ENCODE measurements around the gene CATSPER4. TPM values are rescaled to one million over a fixed set of nuclear protein-coding genes. Genes with fewer than 3 reads are reported as not detected.

CATSPER4 gene
- total and polyA plus RNA-seq, 2 of the 13 experiments (the other 11 are each of a cell fraction or from before 2014, with no cell fraction given): not detected

DNA sequence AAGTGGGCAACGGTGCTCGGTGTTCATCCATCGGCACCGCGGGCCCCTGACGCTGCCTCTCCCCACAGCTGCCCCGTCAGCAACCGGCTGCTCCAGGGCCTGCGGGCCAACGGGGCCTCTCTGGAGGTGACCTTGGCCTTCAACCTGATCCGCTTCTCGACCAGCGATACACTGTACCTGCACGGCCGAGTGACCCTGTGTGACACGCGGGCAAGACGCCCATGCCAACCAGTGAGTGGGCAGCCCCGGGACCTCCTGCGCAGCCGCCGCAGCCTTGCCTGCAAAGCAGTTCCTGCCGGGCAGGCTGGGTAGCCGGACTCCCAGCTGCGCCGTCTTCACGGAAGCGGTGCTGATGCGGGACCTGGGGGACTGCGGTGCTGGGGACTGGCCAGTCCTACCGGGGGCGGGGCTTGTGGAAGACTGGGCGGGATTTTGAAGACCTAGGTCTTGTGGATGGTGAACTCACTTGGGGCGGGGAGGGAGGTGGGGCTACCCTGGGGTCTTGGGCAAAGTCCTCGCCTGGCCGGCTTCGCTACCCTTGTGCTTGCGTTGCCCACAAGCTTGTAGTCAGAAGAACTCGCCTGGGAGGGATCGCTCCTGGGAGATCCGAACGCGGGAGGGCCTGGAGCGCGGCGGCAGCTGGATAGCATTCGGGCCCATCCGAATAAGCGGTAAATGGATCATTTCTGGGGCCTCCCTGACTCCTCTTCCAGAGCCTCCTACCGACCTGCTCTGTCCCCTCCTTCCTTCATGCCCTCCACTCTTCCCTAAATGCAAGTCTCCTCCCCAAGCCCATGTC is 34.8 kb downstream of the CATSPER4 start (continued):
- TF ChIP-seq, protein P1, sequence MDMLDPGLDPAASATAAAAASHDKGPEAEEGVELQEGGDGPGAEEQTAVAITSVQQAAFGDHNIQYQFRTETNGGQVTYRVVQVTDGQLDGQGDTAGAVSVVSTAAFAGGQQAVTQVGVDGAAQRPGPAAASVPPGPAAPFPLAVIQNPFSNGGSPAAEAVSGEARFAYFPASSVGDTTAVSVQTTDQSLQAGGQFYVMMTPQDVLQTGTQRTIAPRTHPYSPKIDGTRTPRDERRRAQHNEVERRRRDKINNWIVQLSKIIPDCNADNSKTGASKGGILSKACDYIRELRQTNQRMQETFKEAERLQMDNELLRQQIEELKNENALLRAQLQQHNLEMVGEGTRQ (IDR thresholded peaks at IDR 0.05; ENCODE audit: low read depth, low read length): no peak
- TF ChIP-seq, protein P1 (CRISPR knock-in tag; IDR thresholded peaks at IDR 0.05; ENCODE audit: borderline replicate concordance): no peak
- TF ChIP-seq ZNF3 (CRISPR knock-in tag; IDR thresholded peaks at IDR 0.05) (no peak), TBX3 (IDR thresholded peaks at IDR 0.05; ENCODE audit: borderline replicate concordance) (no peak), U2AF2 (IDR thresholded peaks at IDR 0.05; ENCODE audit: low read depth, low read length) (no peak), GMEB1 (CRISPR knock-in tag; IDR thresholded peaks at IDR 0.05; ENCODE audit: borderline replicate concordance) (peak; percentile 66; the same call in 1 of the 2 replicates), ZMAT3 (CRISPR knock-in tag; conservative IDR thresholded peaks at IDR 0.05) (no peak), NCOA1 (CRISPR knock-in tag; IDR thresholded peaks at IDR 0.05) (no peak), DPF2 (CRISPR knock-in tag; IDR thresholded peaks at IDR 0.05; ENCODE audit: borderline replicate concordance, low read depth) (no peak), ZNF549 (CRISPR knock-in tag; IDR thresholded peaks at IDR 0.05) (no peak), ZNF619 (CRISPR knock-in tag; IDR thresholded peaks at IDR 0.05) (no peak), ZNF773 (CRISPR knock-in tag; IDR thresholded peaks at IDR 0.05; ENCODE audit: borderline replicate concordance) (no peak), TAF1 (CRISPR knock-in tag; IDR thresholded peaks at IDR 0.05) (peak; percentile 69), ZNF784 (CRISPR knock-in tag; IDR thresholded peaks at IDR 0.05; ENCODE audit: borderline replicate concordance) (peak; percentile 66; the same call in 1 of the 2 replicates), ZNF335 (CRISPR knock-in tag; IDR thresholded peaks at IDR 0.05) (no peak), MLXIP (CRISPR knock-in tag; IDR thresholded peaks at IDR 0.05; ENCODE audit: borderline replicate concordance) (no peak), HMGA1 (CRISPR knock-in tag; conservative IDR thresholded peaks at IDR 0.05) (no peak), ZSCAN22 (CRISPR knock-in tag; IDR thresholded peaks at IDR 0.05) (no peak)
- TF ChIP-seq, protein P2, sequence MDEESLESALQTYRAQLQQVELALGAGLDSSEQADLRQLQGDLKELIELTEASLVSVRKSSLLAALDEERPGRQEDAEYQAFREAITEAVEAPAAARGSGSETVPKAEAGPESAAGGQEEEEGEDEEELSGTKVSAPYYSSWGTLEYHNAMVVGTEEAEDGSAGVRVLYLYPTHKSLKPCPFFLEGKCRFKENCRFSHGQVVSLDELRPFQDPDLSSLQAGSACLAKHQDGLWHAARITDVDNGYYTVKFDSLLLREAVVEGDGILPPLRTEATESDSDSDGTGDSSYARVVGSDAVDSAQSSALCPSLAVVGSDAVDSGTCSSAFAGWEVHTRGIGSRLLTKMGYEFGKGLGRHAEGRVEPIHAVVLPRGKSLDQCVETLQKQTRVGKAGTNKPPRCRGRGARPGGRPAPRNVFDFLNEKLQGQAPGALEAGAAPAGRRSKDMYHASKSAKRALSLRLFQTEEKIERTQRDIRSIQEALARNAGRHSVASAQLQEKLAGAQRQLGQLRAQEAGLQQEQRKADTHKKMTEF (CRISPR knock-in tag; IDR thresholded peaks at IDR 0.05): peak; percentile 73
- TF ChIP-seq, protein P3, sequence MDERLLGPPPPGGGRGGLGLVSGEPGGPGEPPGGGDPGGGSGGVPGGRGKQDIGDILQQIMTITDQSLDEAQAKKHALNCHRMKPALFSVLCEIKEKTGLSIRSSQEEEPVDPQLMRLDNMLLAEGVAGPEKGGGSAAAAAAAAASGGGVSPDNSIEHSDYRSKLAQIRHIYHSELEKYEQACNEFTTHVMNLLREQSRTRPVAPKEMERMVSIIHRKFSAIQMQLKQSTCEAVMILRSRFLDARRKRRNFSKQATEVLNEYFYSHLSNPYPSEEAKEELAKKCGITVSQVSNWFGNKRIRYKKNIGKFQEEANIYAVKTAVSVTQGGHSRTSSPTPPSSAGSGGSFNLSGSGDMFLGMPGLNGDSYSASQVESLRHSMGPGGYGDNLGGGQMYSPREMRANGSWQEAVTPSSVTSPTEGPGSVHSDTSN (CRISPR knock-in tag; IDR thresholded peaks at IDR 0.05): no peak
